NCI-H748 (cell line): ENCODE results near the gene CLIC5.

ENCODE experiments used
- DNase-seq: peaks from one replicate; lab custom pipeline; 2025; ENCODE audit not compliant: unreplicated experiment; lab: John Stamatoyannopoulos, UW

Gene CLIC5

GRCh38 chr6:45851034-45851400 is 164.6 kb downstream of the CLIC5 start:
- no peak for DNase-seq

- peak; percentile 93 for DNase-seq
Measured at GRCh38 chr6:45850378-45851033, 165.2 kb downstream of the CLIC5 start.

GRCh38 chr6:45845567-45845966 is 170.1 kb downstream of the CLIC5 start:
- DNase-seq: no peak

GRCh38 chr6:45844986-45845385 is 170.7 kb downstream of the CLIC5 start:
- DNase-seq: no peak

GRCh38 chr6:45843848-45844521 is 171.7 kb downstream of the CLIC5 start:
- DNase-seq: no peak

- no peak for DNase-seq
Measured at GRCh38 chr6:45841062-45841461, 174.6 kb downstream of the CLIC5 start.

GRCh38 chr6:45838996-45839395 is 176.7 kb downstream of the CLIC5 start:
- no peak for DNase-seq

GRCh38 chr6:45838451-45838850 is 177.2 kb downstream of the CLIC5 start:
- no peak for DNase-seq

GRCh38 chr6:45837541-45838200 is 178.0 kb downstream of the CLIC5 start:
- no peak for DNase-seq

- no peak for DNase-seq
Measured at GRCh38 chr6:45836984-45837383, 178.7 kb downstream of the CLIC5 start.

- no peak for DNase-seq
Measured at GRCh38 chr6:45836438-45836824, 179.2 kb downstream of the CLIC5 start.

GRCh38 chr6:45835721-45836437 is 179.8 kb downstream of the CLIC5 start:
- DNase-seq: no peak

GRCh38 chr6:45832063-45832462 is 183.6 kb downstream of the CLIC5 start:
- DNase-seq: no peak
